Fibroblast of the aortic adventitia (primary cell): ENCODE data around the gene RAB10. TPM values are rescaled to one million over a fixed set of nuclear protein-coding genes. Genes with fewer than 3 reads are reported as not detected.
"Not testable (repeated sequence)": the region's sequence is repeated elsewhere in the genome, so short reads cannot be mapped to it uniquely, and the experiment has no call there.

Experiments used
- DNase-seq: peaks from one replicate; pipeline ENCODE4 v3.0.0-alpha.2; 2010; ENCODE audit warnings: low read depth
- H3K4me3 ChIP-seq: 2 replicates; pipeline ENCODE4 v1.5.1; 2011; ENCODE audit warnings: low read depth, mild to moderate bottlenecking, control low read depth, low read length, moderate library complexity
- total RNA-seq: library from RNA; depleted of rRNA; stranded (reverse); fragments of >200 nt; gene quantifications from 2 replicates; pipeline ENCODE4 v1.2.3, GENCODE V29; 2012; ENCODE audit warnings: low replicate concordance
- TF ChIP-seq, protein P1 (sequence below): IDR thresholded peaks from 2 replicates; pipeline ENCODE4 v1.5.1; 2011; ENCODE audit warnings: mild to moderate bottlenecking, low read length, control low read depth, inconsistent platforms; ENCODE audit not compliant: insufficient read depth

Gene RAB10
- total RNA-seq, 1 donor, result 234 TPM

GRCh38 chr2:26086779-26087178 lies 52.9 kb downstream of the RAB10 start:
- DNase-seq, result peak; percentile 9
- H3K4me3 ChIP-seq, result no peak overlapping the region
- TF ChIP-seq, protein P1, sequence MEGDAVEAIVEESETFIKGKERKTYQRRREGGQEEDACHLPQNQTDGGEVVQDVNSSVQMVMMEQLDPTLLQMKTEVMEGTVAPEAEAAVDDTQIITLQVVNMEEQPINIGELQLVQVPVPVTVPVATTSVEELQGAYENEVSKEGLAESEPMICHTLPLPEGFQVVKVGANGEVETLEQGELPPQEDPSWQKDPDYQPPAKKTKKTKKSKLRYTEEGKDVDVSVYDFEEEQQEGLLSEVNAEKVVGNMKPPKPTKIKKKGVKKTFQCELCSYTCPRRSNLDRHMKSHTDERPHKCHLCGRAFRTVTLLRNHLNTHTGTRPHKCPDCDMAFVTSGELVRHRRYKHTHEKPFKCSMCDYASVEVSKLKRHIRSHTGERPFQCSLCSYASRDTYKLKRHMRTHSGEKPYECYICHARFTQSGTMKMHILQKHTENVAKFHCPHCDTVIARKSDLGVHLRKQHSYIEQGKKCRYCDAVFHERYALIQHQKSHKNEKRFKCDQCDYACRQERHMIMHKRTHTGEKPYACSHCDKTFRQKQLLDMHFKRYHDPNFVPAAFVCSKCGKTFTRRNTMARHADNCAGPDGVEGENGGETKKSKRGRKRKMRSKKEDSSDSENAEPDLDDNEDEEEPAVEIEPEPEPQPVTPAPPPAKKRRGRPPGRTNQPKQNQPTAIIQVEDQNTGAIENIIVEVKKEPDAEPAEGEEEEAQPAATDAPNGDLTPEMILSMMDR, result no peak

GRCh38 chr2:26088038-26088643 lies 54.3 kb downstream of the RAB10 start:
- peak; percentile 37 for DNase-seq

DNA sequence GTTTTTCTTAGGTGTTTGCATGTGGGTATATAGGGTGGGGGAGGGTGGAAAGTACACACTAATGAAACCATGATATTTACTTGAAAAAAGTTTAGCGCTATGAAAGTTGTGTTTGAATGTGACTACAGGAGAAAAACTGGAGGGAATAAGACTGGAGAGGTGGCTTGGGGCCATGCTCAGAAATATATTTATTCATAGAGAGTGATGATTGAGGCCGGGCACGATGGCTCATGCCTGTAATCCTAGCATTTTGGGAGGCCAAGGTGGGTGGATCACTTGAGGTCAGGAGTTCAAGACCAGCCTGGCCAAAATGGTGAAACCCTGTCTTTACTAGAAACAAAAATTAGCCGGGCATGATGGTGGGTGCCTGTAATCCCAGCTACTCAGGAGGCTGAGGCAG lies 55.0 kb downstream of the RAB10 start:
- DNase-seq, H3K4me3 ChIP-seq: not testable (repeated sequence)

More at GRCh38 chr2:26088038-26088643, 54.3 kb downstream of the RAB10 start:
- TF ChIP-seq, protein P1, result peak; percentile 81
- no peak overlapping the region for H3K4me3 ChIP-seq

- TF ChIP-seq, protein P1, result no peak
- H3K4me3 ChIP-seq, result no peak overlapping the region
- no peak for DNase-seq
These were observed 55.5 kb downstream of the RAB10 start for GRCh38 chr2:26089337-26089736.

GRCh38 chr2:26095758-26096157 lies 61.9 kb downstream of the RAB10 start:
- no peak overlapping the region for H3K4me3 ChIP-seq
- no peak for DNase-seq
- TF ChIP-seq, protein P1, result no peak

DNA sequence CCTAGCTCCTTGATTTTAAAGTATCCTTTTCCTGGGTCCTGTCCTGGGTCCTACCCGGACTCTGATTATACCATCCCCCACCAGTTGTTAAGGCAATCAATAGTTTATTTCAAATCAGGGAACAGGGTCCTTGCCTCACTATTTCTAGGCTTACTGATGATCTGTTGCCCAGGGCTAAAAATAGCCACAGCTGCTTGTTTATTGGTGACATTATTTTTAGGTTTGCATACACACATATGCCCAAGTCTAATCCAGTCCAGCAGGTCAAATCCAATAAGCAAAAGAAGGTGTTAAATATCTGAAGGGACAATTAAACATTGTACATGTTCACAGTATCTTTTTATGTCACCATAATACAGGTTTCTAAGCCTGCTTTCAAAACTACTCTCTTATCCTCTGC lies 66.0 kb downstream of the RAB10 start:
- no peak overlapping the region for H3K4me3 ChIP-seq
- TF ChIP-seq, protein P1, result no peak
- no peak for DNase-seq

- DNase-seq, result no peak
- TF ChIP-seq, protein P1, result no peak
- no peak overlapping the region for H3K4me3 ChIP-seq
These were observed 66.5 kb downstream of the RAB10 start for GRCh38 chr2:26100384-26100783.
